Measurements from ENCODE around the gene DGKI. TPM values are rescaled to one million over a fixed set of nuclear protein-coding genes. Genes with fewer than 3 reads are reported as not detected.

The DGKI gene
- total and polyA plus RNA-seq, 2 experiments from 2014 or later, result 0.16 to 1.0 TPM

DNA sequence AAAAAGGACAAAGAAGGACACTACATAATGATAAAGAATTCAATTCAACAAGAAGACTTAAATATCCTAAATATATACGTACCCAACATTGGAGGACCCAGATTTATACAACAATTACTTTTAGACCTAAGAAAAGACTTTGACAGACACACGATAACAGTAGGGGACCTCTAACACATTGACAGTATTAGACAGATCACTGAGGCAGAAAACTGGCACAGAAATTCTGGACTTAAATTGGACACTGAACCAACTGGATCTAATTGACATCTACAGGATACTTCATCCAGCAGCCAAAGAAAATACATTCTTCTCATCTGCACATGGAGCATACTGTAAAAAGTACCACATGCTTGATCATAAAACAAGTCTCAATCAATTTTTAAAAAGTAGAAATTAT is 103.8 kb downstream of the DGKI start:
- ATAC-seq (no peak), DNase-seq (ENCODE audit: low spot score) (no peak)
- TF ChIP-seq, protein P1, sequence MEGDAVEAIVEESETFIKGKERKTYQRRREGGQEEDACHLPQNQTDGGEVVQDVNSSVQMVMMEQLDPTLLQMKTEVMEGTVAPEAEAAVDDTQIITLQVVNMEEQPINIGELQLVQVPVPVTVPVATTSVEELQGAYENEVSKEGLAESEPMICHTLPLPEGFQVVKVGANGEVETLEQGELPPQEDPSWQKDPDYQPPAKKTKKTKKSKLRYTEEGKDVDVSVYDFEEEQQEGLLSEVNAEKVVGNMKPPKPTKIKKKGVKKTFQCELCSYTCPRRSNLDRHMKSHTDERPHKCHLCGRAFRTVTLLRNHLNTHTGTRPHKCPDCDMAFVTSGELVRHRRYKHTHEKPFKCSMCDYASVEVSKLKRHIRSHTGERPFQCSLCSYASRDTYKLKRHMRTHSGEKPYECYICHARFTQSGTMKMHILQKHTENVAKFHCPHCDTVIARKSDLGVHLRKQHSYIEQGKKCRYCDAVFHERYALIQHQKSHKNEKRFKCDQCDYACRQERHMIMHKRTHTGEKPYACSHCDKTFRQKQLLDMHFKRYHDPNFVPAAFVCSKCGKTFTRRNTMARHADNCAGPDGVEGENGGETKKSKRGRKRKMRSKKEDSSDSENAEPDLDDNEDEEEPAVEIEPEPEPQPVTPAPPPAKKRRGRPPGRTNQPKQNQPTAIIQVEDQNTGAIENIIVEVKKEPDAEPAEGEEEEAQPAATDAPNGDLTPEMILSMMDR (conservative IDR thresholded peaks at IDR 0.05; ENCODE audit: low read depth in 2 of 2), result no peak
- no peak for TF ChIP-seq CREB1 (CRISPR knock-in tag; IDR thresholded peaks at IDR 0.05; ENCODE audit: low read depth)
- no peak for TF ChIP-seq EZH2phosphoT487 (IDR thresholded peaks at IDR 0.05; ENCODE audit: unreplicated experiment)
- no peak for TF ChIP-seq ZNF114 (CRISPR knock-in tag; IDR thresholded peaks at IDR 0.05)
- no peak for TF ChIP-seq ZNF331 (CRISPR knock-in tag; IDR thresholded peaks at IDR 0.05; ENCODE audit: low read depth)
- TF ChIP-seq, protein P2, sequence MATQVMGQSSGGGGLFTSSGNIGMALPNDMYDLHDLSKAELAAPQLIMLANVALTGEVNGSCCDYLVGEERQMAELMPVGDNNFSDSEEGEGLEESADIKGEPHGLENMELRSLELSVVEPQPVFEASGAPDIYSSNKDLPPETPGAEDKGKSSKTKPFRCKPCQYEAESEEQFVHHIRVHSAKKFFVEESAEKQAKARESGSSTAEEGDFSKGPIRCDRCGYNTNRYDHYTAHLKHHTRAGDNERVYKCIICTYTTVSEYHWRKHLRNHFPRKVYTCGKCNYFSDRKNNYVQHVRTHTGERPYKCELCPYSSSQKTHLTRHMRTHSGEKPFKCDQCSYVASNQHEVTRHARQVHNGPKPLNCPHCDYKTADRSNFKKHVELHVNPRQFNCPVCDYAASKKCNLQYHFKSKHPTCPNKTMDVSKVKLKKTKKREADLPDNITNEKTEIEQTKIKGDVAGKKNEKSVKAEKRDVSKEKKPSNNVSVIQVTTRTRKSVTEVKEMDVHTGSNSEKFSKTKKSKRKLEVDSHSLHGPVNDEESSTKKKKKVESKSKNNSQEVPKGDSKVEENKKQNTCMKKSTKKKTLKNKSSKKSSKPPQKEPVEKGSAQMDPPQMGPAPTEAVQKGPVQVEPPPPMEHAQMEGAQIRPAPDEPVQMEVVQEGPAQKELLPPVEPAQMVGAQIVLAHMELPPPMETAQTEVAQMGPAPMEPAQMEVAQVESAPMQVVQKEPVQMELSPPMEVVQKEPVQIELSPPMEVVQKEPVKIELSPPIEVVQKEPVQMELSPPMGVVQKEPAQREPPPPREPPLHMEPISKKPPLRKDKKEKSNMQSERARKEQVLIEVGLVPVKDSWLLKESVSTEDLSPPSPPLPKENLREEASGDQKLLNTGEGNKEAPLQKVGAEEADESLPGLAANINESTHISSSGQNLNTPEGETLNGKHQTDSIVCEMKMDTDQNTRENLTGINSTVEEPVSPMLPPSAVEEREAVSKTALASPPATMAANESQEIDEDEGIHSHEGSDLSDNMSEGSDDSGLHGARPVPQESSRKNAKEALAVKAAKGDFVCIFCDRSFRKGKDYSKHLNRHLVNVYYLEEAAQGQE (IDR thresholded peaks at IDR 0.05; ENCODE audit: unreplicated experiment), result no peak
- TF ChIP-seq EZH2 (IDR thresholded peaks at IDR 0.05; ENCODE audit: low read depth, unreplicated experiment), result no peak
- no peak for TF ChIP-seq STAT1 (IDR thresholded peaks at IDR 0.05; ENCODE audit: unreplicated experiment)
- TF ChIP-seq NANOG (IDR thresholded peaks at IDR 0.05; ENCODE audit: borderline replicate concordance), result no peak
- TF ChIP-seq, protein P3, sequence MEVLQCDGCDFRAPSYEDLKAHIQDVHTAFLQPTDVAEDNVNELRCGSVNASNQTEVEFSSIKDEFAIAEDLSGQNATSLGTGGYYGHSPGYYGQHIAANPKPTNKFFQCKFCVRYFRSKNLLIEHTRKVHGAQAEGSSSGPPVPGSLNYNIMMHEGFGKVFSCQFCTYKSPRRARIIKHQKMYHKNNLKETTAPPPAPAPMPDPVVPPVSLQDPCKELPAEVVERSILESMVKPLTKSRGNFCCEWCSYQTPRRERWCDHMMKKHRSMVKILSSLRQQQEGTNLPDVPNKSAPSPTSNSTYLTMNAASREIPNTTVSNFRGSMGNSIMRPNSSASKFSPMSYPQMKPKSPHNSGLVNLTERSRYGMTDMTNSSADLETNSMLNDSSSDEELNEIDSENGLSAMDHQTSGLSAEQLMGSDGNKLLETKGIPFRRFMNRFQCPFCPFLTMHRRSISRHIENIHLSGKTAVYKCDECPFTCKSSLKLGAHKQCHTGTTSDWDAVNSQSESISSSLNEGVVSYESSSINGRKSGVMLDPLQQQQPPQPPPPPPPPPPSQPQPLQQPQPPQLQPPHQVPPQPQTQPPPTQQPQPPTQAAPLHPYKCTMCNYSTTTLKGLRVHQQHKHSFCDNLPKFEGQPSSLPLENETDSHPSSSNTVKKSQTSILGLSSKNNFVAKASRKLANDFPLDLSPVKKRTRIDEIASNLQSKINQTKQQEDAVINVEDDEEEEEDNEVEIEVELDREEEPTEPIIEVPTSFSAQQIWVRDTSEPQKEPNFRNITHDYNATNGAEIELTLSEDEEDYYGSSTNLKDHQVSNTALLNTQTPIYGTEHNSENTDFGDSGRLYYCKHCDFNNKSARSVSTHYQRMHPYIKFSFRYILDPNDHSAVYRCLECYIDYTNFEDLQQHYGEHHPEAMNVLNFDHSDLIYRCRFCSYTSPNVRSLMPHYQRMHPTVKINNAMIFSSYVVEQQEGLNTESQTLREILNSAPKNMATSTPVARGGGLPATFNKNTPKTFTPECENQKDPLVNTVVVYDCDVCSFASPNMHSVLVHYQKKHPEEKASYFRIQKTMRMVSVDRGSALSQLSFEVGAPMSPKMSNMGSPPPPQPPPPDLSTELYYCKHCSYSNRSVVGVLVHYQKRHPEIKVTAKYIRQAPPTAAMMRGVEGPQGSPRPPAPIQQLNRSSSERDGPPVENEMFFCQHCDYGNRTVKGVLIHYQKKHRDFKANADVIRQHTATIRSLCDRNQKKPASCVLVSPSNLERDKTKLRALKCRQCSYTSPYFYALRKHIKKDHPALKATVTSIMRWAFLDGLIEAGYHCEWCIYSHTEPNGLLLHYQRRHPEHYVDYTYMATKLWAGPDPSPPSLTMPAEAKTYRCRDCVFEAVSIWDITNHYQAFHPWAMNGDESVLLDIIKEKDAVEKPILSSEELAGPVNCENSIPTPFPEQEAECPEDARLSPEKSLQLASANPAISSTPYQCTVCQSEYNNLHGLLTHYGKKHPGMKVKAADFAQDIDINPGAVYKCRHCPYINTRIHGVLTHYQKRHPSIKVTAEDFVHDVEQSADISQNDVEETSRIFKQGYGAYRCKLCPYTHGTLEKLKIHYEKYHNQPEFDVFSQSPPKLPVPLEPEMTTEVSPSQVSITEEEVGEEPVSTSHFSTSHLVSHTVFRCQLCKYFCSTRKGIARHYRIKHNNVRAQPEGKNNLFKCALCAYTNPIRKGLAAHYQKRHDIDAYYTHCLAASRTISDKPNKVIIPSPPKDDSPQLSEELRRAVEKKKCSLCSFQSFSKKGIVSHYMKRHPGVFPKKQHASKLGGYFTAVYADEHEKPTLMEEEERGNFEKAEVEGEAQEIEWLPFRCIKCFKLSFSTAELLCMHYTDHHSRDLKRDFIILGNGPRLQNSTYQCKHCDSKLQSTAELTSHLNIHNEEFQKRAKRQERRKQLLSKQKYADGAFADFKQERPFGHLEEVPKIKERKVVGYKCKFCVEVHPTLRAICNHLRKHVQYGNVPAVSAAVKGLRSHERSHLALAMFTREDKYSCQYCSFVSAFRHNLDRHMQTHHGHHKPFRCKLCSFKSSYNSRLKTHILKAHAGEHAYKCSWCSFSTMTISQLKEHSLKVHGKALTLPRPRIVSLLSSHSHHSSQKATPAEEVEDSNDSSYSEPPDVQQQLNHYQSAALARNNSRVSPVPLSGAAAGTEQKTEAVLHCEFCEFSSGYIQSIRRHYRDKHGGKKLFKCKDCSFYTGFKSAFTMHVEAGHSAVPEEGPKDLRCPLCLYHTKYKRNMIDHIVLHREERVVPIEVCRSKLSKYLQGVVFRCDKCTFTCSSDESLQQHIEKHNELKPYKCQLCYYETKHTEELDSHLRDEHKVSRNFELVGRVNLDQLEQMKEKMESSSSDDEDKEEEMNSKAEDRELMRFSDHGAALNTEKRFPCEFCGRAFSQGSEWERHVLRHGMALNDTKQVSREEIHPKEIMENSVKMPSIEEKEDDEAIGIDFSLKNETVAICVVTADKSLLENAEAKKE (CRISPR knock-in tag; IDR thresholded peaks at IDR 0.05), result no peak
- no peak for TF ChIP-seq JUNB (IDR thresholded peaks at IDR 0.05; ENCODE audit: unreplicated experiment)
- no peak for TF ChIP-seq POLR2AphosphoS5 (IDR thresholded peaks at IDR 0.05; ENCODE audit: low read depth)
- TF ChIP-seq, protein P4, sequence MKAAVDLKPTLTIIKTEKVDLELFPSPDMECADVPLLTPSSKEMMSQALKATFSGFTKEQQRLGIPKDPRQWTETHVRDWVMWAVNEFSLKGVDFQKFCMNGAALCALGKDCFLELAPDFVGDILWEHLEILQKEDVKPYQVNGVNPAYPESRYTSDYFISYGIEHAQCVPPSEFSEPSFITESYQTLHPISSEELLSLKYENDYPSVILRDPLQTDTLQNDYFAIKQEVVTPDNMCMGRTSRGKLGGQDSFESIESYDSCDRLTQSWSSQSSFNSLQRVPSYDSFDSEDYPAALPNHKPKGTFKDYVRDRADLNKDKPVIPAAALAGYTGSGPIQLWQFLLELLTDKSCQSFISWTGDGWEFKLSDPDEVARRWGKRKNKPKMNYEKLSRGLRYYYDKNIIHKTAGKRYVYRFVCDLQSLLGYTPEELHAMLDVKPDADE (IDR thresholded peaks at IDR 0.05), result no peak
- Histone ChIP-seq H4K20me1 (replicated peaks; ENCODE audit: insufficient read depth) (no peaks in the 10 kb centered on the region), H3K9me2 (ENCODE audit: insufficient read depth) (peaks cover 8% of the 10 kb centered on the region; the same call in 1 of the 2 replicates), H2AFZ (no peak overlapping the region), H3K36me3 (ENCODE audit: insufficient read depth) (no peaks in the 10 kb centered on the region), H3K27me3 (ENCODE audit: insufficient read depth) (no peaks in the 10 kb centered on the region), H3K79me2 (replicated peaks; ENCODE audit: insufficient read depth) (no peaks in the 10 kb centered on the region), H3K4me3 (no peak overlapping the region), H3K4me1 (ENCODE audit: insufficient read depth) (peaks cover 19% of the 10 kb centered on the region), H3F3A (replicated peaks; ENCODE audit: low read depth) (no peaks in the 10 kb centered on the region), H3K27ac (ENCODE audit: low read depth) (no peak overlapping the region), H3K4me2 (no peak overlapping the region)
- Mint-ChIP-seq H3K4me1 (peaks cover 32% of the 10 kb centered on the region), H3K27me3 (ENCODE audit: insufficient read depth, low read depth, poor library complexity) (peaks cover 2% of the 10 kb centered on the region), H3K27ac (no peak overlapping the region), H3K36me3 (ENCODE audit: low read depth) (peaks cover 23% of the 10 kb centered on the region), H3K4me3 (no peak overlapping the region), H3K9me3 (peaks cover 10% of the 10 kb centered on the region)

All from GM23338 (cell line).